ENCODE results near the gene PACSIN2. TPM values are rescaled to one million over a fixed set of nuclear protein-coding genes. Genes with fewer than 3 reads are reported as not detected.
A peak's percentile ranks its signal among the peaks of the same experiment; 100 is the strongest.

Gene PACSIN2
- total and polyA plus RNA-seq, 2 of the 13 experiments (the other 11 are each of a cell fraction or from before 2014, with no cell fraction given), result 54.1 to 68.8 TPM

GRCh38 chr22:42913874-42914510 lies 101.0 kb downstream of the PACSIN2 start (continued):
- TF ChIP-seq ATF7-NPFF (CRISPR knock-in tag; IDR thresholded peaks at IDR 0.05; ENCODE audit: low read depth) (peak; percentile 36; the same call in 1 of the 2 replicates), JDP2 (CRISPR knock-in tag; IDR thresholded peaks at IDR 0.05; ENCODE audit: borderline replicate concordance) (no peak), GATAD2A (CRISPR knock-in tag; IDR thresholded peaks at IDR 0.05) (peak; percentile 98), ZBTB7B (CRISPR knock-in tag; IDR thresholded peaks at IDR 0.05) (peak; percentile 65; the same call in 1 of the 2 replicates), ZNF441 (CRISPR knock-in tag; IDR thresholded peaks at IDR 0.05; ENCODE audit: borderline replicate concordance) (0 out of 2 replicates have a peak, but pooled peaks have one; percentile 46), POLR2A (IDR thresholded peaks at IDR 0.05; ENCODE audit: insufficient read depth in 1 of 2, low read depth in 2 of 2, low read length in 2 of 2) (0 out of 4 replicates have a peak, but pooled peaks of 1 of the 2 experiments have one; percentile 27), ZBTB26 (CRISPR knock-in tag; IDR thresholded peaks at IDR 0.05; ENCODE audit: borderline replicate concordance) (peak; percentile 79), MLX (CRISPR knock-in tag; IDR thresholded peaks at IDR 0.05) (peak; percentile 89), ZNF629 (CRISPR knock-in tag; conservative IDR thresholded peaks at IDR 0.05) (0 out of 2 replicates have a peak, but pooled peaks have one; percentile 10), FOXJ3 (CRISPR knock-in tag; IDR thresholded peaks at IDR 0.05; ENCODE audit: borderline replicate concordance) (peak; percentile 93), DMAP1 (CRISPR knock-in tag; IDR thresholded peaks at IDR 0.05) (peak; percentile 62; the same call in 1 of the 2 replicates), HNRNPL (IDR thresholded peaks at IDR 0.05; ENCODE audit: low read depth, low read length) (no peak), NFIC (IDR thresholded peaks at IDR 0.05; ENCODE audit: low read length) (peak; percentile 70; the same call in 1 of the 2 replicates), KLF16 (CRISPR knock-in tag; IDR thresholded peaks at IDR 0.05) (peak in 1 of 2 experiments; percentile 66; a peak in 2 of 4 replicates), SAP130 (CRISPR knock-in tag; IDR thresholded peaks at IDR 0.05; ENCODE audit: low read depth) (peak; percentile 93), ZNF280D (CRISPR knock-in tag; IDR thresholded peaks at IDR 0.05) (peak; percentile 63; the same call in 1 of the 2 replicates), ARID5B (CRISPR knock-in tag; IDR thresholded peaks at IDR 0.05) (peak; percentile 95), SOX13 (IDR thresholded peaks at IDR 0.05) (peak; percentile 71), SOX13 (CRISPR knock-in tag; conservative IDR thresholded peaks at IDR 0.05 in 1 of 2, IDR thresholded peaks at IDR 0.05 in 1 of 2) (peak in 1 of 2 experiments; percentile 90; a peak in 2 of 4 replicates), FOXO1 (CRISPR knock-in tag; IDR thresholded peaks at IDR 0.05) (peak; percentile 99), ARNTL (CRISPR knock-in tag; IDR thresholded peaks at IDR 0.05) (peak; percentile 69; the same call in 1 of the 2 replicates), ZNF468 (CRISPR knock-in tag; IDR thresholded peaks at IDR 0.05) (no peak), SIX4 (CRISPR knock-in tag; IDR thresholded peaks at IDR 0.05) (peak; percentile 49; the same call in 1 of the 2 replicates)
